Measurements from ENCODE around the gene PLD5.
A peak's percentile ranks its signal among the peaks of the same experiment; 100 is the strongest.

DNA sequence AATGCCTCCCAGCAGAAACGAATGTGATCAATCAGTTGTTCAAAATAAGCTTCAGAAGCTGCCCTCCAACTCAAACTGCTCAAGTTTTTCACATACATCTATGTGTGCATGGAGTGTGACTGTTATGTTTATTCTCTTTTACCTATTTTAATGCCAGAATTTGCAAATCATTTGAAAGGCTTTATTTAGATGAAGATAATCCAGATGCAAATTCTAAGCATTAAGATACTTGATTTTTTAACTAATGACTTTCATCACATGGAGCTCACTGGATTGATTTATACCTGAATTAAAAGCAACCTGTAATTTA, 69.5 kb downstream of the PLD5 start:
- TF ChIP-seq, protein P1, sequence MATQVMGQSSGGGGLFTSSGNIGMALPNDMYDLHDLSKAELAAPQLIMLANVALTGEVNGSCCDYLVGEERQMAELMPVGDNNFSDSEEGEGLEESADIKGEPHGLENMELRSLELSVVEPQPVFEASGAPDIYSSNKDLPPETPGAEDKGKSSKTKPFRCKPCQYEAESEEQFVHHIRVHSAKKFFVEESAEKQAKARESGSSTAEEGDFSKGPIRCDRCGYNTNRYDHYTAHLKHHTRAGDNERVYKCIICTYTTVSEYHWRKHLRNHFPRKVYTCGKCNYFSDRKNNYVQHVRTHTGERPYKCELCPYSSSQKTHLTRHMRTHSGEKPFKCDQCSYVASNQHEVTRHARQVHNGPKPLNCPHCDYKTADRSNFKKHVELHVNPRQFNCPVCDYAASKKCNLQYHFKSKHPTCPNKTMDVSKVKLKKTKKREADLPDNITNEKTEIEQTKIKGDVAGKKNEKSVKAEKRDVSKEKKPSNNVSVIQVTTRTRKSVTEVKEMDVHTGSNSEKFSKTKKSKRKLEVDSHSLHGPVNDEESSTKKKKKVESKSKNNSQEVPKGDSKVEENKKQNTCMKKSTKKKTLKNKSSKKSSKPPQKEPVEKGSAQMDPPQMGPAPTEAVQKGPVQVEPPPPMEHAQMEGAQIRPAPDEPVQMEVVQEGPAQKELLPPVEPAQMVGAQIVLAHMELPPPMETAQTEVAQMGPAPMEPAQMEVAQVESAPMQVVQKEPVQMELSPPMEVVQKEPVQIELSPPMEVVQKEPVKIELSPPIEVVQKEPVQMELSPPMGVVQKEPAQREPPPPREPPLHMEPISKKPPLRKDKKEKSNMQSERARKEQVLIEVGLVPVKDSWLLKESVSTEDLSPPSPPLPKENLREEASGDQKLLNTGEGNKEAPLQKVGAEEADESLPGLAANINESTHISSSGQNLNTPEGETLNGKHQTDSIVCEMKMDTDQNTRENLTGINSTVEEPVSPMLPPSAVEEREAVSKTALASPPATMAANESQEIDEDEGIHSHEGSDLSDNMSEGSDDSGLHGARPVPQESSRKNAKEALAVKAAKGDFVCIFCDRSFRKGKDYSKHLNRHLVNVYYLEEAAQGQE (IDR thresholded peaks at IDR 0.05; ENCODE audit: insufficient read depth in 1 of 2, low read depth in 2 of 2, low read length in 1 of 2): no peak
- TF ChIP-seq, protein P2, sequence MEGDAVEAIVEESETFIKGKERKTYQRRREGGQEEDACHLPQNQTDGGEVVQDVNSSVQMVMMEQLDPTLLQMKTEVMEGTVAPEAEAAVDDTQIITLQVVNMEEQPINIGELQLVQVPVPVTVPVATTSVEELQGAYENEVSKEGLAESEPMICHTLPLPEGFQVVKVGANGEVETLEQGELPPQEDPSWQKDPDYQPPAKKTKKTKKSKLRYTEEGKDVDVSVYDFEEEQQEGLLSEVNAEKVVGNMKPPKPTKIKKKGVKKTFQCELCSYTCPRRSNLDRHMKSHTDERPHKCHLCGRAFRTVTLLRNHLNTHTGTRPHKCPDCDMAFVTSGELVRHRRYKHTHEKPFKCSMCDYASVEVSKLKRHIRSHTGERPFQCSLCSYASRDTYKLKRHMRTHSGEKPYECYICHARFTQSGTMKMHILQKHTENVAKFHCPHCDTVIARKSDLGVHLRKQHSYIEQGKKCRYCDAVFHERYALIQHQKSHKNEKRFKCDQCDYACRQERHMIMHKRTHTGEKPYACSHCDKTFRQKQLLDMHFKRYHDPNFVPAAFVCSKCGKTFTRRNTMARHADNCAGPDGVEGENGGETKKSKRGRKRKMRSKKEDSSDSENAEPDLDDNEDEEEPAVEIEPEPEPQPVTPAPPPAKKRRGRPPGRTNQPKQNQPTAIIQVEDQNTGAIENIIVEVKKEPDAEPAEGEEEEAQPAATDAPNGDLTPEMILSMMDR (IDR thresholded peaks at IDR 0.05): peak; percentile 63
- no peak for TF ChIP-seq POLR2AphosphoS5 (IDR thresholded peaks at IDR 0.05; ENCODE audit: low read depth, low read length)

Data from Panc1 (cell line).